Measurements from ENCODE around the gene RASL10A. TPM values are rescaled to one million over a fixed set of nuclear protein-coding genes. Genes with fewer than 3 reads are reported as not detected.

Gene RASL10A
- total and polyA plus RNA-seq, 2 donors, result 0.47 to 7.8 TPM

- WGBS, result 95% methylated on average over 2 of the region's 2 CpGs
- no peak overlapping the region for H3K4me3 ChIP-seq (ENCODE audit: low read length in 2 of 2)
- DNase-seq (ENCODE audit: low read depth in 6 of 9, low spot score in 9 of 9), result no peak
- H3K36me3 ChIP-seq (ENCODE audit: control insufficient read depth in 2 of 2, insufficient read depth in 2 of 2, low read length in 1 of 2), result peaks cover 79 to 92% of the 10 kb centered on the region in 2 donors
- no peak overlapping the region for H3K27ac ChIP-seq (ENCODE audit: low read depth in 1 of 2, low read length in 1 of 2)
- no peaks in the 10 kb centered on the region for H3K27me3 ChIP-seq (ENCODE audit: control insufficient read depth in 2 of 2, insufficient read depth in 1 of 2, low read length in 1 of 2)
- no peaks in the 10 kb centered on the region for H3K9me3 ChIP-seq (ENCODE audit: control insufficient read depth in 2 of 2, insufficient read depth in 1 of 2, low read length in 1 of 2)
- no peaks in the 10 kb centered on the region for H3K4me1 ChIP-seq (ENCODE audit: control insufficient read depth in 2 of 2, insufficient read depth in 2 of 2, low read length in 2 of 2)
These were observed 26.3 kb upstream of the RASL10A start for GRCh38 chr22:29341849-29342127.

- H3K9me3 ChIP-seq (ENCODE audit: control insufficient read depth in 2 of 2, insufficient read depth in 1 of 2, low read length in 1 of 2), result no peaks in the 10 kb centered on the region
- no peaks in the 10 kb centered on the region for H3K4me1 ChIP-seq (ENCODE audit: control insufficient read depth in 2 of 2, insufficient read depth in 2 of 2, low read length in 2 of 2)
- H3K27ac ChIP-seq (ENCODE audit: low read depth in 1 of 2, low read length in 1 of 2), result no peak overlapping the region
- H3K27me3 ChIP-seq (ENCODE audit: control insufficient read depth in 2 of 2, insufficient read depth in 1 of 2, low read length in 1 of 2), result no peaks in the 10 kb centered on the region
- DNase-seq (ENCODE audit: low read depth in 6 of 9, low spot score in 9 of 9), result no peak
- no peak overlapping the region for H3K4me3 ChIP-seq (ENCODE audit: low read length in 2 of 2)
- WGBS, result 97% methylated on average over 25 of the region's 25 CpGs
- peaks cover 78 to 92% of the 10 kb centered on the region in 2 donors for H3K36me3 ChIP-seq (ENCODE audit: control insufficient read depth in 2 of 2, insufficient read depth in 2 of 2, low read length in 1 of 2)
These were observed 25.8 kb upstream of the RASL10A start for GRCh38 chr22:29341056-29341848.

GRCh38 chr22:29340566-29340965 is 25.1 kb upstream of the RASL10A start:
- Histone ChIP-seq H3K4me1 (ENCODE audit: control insufficient read depth in 2 of 2, insufficient read depth in 2 of 2, low read length in 2 of 2) (no peaks in the 10 kb centered on the region), H3K9me3 (ENCODE audit: control insufficient read depth in 2 of 2, insufficient read depth in 1 of 2, low read length in 1 of 2) (no peaks in the 10 kb centered on the region), H3K27ac (ENCODE audit: low read depth in 1 of 2, low read length in 1 of 2) (no peak overlapping the region), H3K27me3 (ENCODE audit: control insufficient read depth in 2 of 2, insufficient read depth in 1 of 2, low read length in 1 of 2) (no peaks in the 10 kb centered on the region), H3K36me3 (ENCODE audit: control insufficient read depth in 2 of 2, insufficient read depth in 2 of 2, low read length in 1 of 2) (peaks cover 78 to 93% of the 10 kb centered on the region in 2 donors), H3K4me3 (ENCODE audit: low read length in 2 of 2) (no peak overlapping the region)
- DNase-seq (ENCODE audit: low read depth in 6 of 9, low spot score in 9 of 9), result no peak
- 99% methylated on average over 8 of the region's 8 CpGs for WGBS

- no peaks in the 10 kb centered on the region for H3K9me3 ChIP-seq (ENCODE audit: control insufficient read depth in 2 of 2, insufficient read depth in 1 of 2, low read length in 1 of 2)
- H3K27ac ChIP-seq (ENCODE audit: low read depth in 1 of 2, low read length in 1 of 2), result no peak overlapping the region
- WGBS, result 94% methylated on average over 23 of the region's 23 CpGs
- H3K4me1 ChIP-seq (ENCODE audit: control insufficient read depth in 2 of 2, insufficient read depth in 2 of 2, low read length in 2 of 2), result no peaks in the 10 kb centered on the region
- peaks cover 86 to 99% of the 10 kb centered on the region in 2 donors for H3K36me3 ChIP-seq (ENCODE audit: control insufficient read depth in 2 of 2, insufficient read depth in 2 of 2, low read length in 1 of 2)
- no peak overlapping the region for H3K4me3 ChIP-seq (ENCODE audit: low read length in 2 of 2)
- no peak for DNase-seq (ENCODE audit: low read depth in 6 of 9, low spot score in 9 of 9)
- H3K27me3 ChIP-seq (ENCODE audit: control insufficient read depth in 2 of 2, insufficient read depth in 1 of 2, low read length in 1 of 2), result no peaks in the 10 kb centered on the region
These were observed 24.1 kb upstream of the RASL10A start for GRCh38 chr22:29339381-29340235.

GRCh38 chr22:29338398-29338797 is 22.9 kb upstream of the RASL10A start:
- no peaks in the 10 kb centered on the region for H3K4me1 ChIP-seq (ENCODE audit: control insufficient read depth in 2 of 2, insufficient read depth in 2 of 2, low read length in 2 of 2)
- 96% methylated on average over 6 of the region's 6 CpGs for WGBS
- no peaks in the 10 kb centered on the region for H3K9me3 ChIP-seq (ENCODE audit: control insufficient read depth in 2 of 2, insufficient read depth in 1 of 2, low read length in 1 of 2)
- H3K27me3 ChIP-seq (ENCODE audit: control insufficient read depth in 2 of 2, insufficient read depth in 1 of 2, low read length in 1 of 2), result no peaks in the 10 kb centered on the region
- peaks cover 82 to 98% of the 10 kb centered on the region in 2 donors for H3K36me3 ChIP-seq (ENCODE audit: control insufficient read depth in 2 of 2, insufficient read depth in 2 of 2, low read length in 1 of 2)
- H3K27ac ChIP-seq (ENCODE audit: low read depth in 1 of 2, low read length in 1 of 2), result no peak overlapping the region
- DNase-seq (ENCODE audit: low read depth in 6 of 9, low spot score in 9 of 9), result no peak
- H3K4me3 ChIP-seq (ENCODE audit: low read length in 2 of 2), result no peak overlapping the region

GRCh38 chr22:29337631-29338284 is 22.3 kb upstream of the RASL10A start:
- WGBS, result 92% methylated on average over 12 of the region's 12 CpGs
- H3K4me1 ChIP-seq (ENCODE audit: control insufficient read depth in 2 of 2, insufficient read depth in 2 of 2, low read length in 2 of 2), result no peaks in the 10 kb centered on the region
- no peaks in the 10 kb centered on the region for H3K27me3 ChIP-seq (ENCODE audit: control insufficient read depth in 2 of 2, insufficient read depth in 1 of 2, low read length in 1 of 2)
- no peak for DNase-seq (ENCODE audit: low read depth in 6 of 9, low spot score in 9 of 9)
- H3K36me3 ChIP-seq (ENCODE audit: control insufficient read depth in 2 of 2, insufficient read depth in 2 of 2, low read length in 1 of 2), result peaks cover 80 to 91% of the 10 kb centered on the region in 2 donors
- no peak overlapping the region for H3K27ac ChIP-seq (ENCODE audit: low read depth in 1 of 2, low read length in 1 of 2)
- no peaks in the 10 kb centered on the region for H3K9me3 ChIP-seq (ENCODE audit: control insufficient read depth in 2 of 2, insufficient read depth in 1 of 2, low read length in 1 of 2)
- no peak overlapping the region for H3K4me3 ChIP-seq (ENCODE audit: low read length in 2 of 2)

GRCh38 chr22:29336751-29337490 is 21.4 kb upstream of the RASL10A start:
- WGBS, result 97% methylated on average over 14 of the region's 14 CpGs
- no peak for DNase-seq (ENCODE audit: low read depth in 6 of 9, low spot score in 9 of 9)
- no peaks in the 10 kb centered on the region for H3K4me1 ChIP-seq (ENCODE audit: control insufficient read depth in 2 of 2, insufficient read depth in 2 of 2, low read length in 2 of 2)
- H3K9me3 ChIP-seq (ENCODE audit: control insufficient read depth in 2 of 2, insufficient read depth in 1 of 2, low read length in 1 of 2), result no peaks in the 10 kb centered on the region
- H3K27ac ChIP-seq (ENCODE audit: low read depth in 1 of 2, low read length in 1 of 2), result no peak overlapping the region
- no peaks in the 10 kb centered on the region for H3K27me3 ChIP-seq (ENCODE audit: control insufficient read depth in 2 of 2, insufficient read depth in 1 of 2, low read length in 1 of 2)
- no peak overlapping the region for H3K4me3 ChIP-seq (ENCODE audit: low read length in 2 of 2)
- H3K36me3 ChIP-seq (ENCODE audit: control insufficient read depth in 2 of 2, insufficient read depth in 2 of 2, low read length in 1 of 2), result peaks cover 72 to 89% of the 10 kb centered on the region in 2 donors

GRCh38 chr22:29335656-29336055 is 20.2 kb upstream of the RASL10A start:
- no peaks in the 10 kb centered on the region for H3K9me3 ChIP-seq (ENCODE audit: control insufficient read depth in 2 of 2, insufficient read depth in 1 of 2, low read length in 1 of 2)
- peaks cover 72 to 89% of the 10 kb centered on the region in 2 donors for H3K36me3 ChIP-seq (ENCODE audit: control insufficient read depth in 2 of 2, insufficient read depth in 2 of 2, low read length in 1 of 2)
- no peak for DNase-seq (ENCODE audit: low read depth in 6 of 9, low spot score in 9 of 9)
- WGBS, result 99% methylated on average over 11 of the region's 11 CpGs
- H3K27me3 ChIP-seq (ENCODE audit: control insufficient read depth in 2 of 2, insufficient read depth in 1 of 2, low read length in 1 of 2), result no peaks in the 10 kb centered on the region
- H3K4me1 ChIP-seq (ENCODE audit: control insufficient read depth in 2 of 2, insufficient read depth in 2 of 2, low read length in 2 of 2), result no peaks in the 10 kb centered on the region
- no peak overlapping the region for H3K27ac ChIP-seq (ENCODE audit: low read depth in 1 of 2, low read length in 1 of 2)
- H3K4me3 ChIP-seq (ENCODE audit: low read length in 2 of 2), result no peak overlapping the region
